Smooth muscle cell of bladder (primary cell): Measurements from ENCODE around the gene RFX1. TPM values are rescaled to one million over a fixed set of nuclear protein-coding genes. Genes with fewer than 3 reads are reported as not detected.

Experiments
- total RNA-seq: library from RNA; depleted of rRNA; stranded (reverse); fragments of >200 nt; gene quantifications from 2 replicates; pipeline ENCODE4 v1.2.3, GENCODE V29; 2014

RFX1 gene
- 1.00 and 2.3 TPM in 2 replicates for total RNA-seq

GRCh38 chr19:14006085-14006765 is at the start of gene RFX1:
Gene RFX1, minus strand, starts transcription at chr19:14006320. Its CDS starts 12,477 bp downstream, at chr19:13993843.

DNA sequence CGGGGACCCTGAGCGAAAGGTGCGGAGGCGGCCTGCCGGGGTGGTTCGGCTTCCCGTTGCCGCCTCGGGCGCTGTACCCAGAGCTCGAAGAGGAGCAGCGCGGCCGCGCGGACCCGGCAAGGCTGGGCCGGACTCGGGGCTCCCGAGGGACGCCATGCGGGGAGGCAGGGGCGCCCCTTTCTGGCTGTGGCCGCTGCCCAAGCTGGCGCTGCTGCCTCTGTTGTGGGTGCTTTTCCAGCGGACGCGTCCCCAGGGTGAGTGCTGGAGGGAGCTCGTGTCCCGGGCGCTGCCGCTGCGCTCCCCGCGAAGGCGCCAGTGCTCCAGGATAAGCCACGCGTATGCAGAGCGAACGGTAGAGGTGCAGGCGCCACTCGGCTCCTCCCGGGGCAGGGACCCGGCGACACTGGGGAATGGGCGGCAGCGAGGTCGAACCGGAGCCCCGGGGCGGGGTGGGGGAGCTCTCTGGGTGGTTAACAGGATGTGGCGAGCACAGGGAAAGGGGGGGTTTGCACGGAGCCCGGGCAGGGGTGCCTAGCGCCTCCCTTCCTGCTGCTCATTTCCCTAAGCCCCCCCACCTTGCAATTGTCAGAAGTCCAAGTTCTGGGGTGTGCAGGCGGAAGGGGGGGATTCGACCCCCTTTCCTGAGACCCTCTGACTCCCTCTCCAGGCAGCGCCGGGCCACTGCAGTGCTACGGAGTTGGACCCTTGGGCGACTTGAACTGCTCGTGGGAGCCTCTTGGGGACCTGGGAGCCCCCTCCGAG is 25.8 kb upstream of the RFX1 start, which contains the start of gene IL27RA:
Gene IL27RA, plus strand, starts transcription at position 44 of the 762 bp plus-strand sequence. Its CDS starts 111 bp downstream, at position 155.

GRCh38 chr19:14027856-14028450 is 21.8 kb upstream of the RFX1 start, which contains the start of gene RLN3:
Gene RLN3, plus strand, starts transcription at chr19:14028148. Its CDS starts 57 bp downstream, at chr19:14028205.

GRCh38 chr19:13952154-13952930 is 53.8 kb downstream of the RFX1 start, which contains the start of gene DCAF15:
Gene DCAF15, plus strand, starts transcription at chr19:13952509. Its CDS starts 4 bp downstream, at chr19:13952513.

GRCh38 chr19:13938301-13939064 is 67.6 kb downstream of the RFX1 start, which contains the start of gene PODNL1:
Gene PODNL1, minus strand, starts transcription at chr19:13938417. Its CDS starts 236 bp downstream, at chr19:13938181.

Other genes with a start within 250 kb of the RFX1 start
- gene MRI1, start 241.8 kb downstream of the RFX1 start, total RNA-seq, result 20.5 and 22.6 TPM in 2 replicates
- 87.8 and 107 TPM in 2 replicates for gene C19orf53, start 231.9 kb downstream of the RFX1 start, total RNA-seq
- 3.4 and 9.3 TPM in 2 replicates for gene ZSWIM4, start 210.9 kb downstream of the RFX1 start, total RNA-seq
- not detected in 2 replicates for gene NANOS3, start 129.2 kb downstream of the RFX1 start, total RNA-seq
- gene BRME1, start 100.2 kb downstream of the RFX1 start, total RNA-seq, result 0.14 and 0.55 TPM in 2 replicates
- 5.0 TPM in 2 replicates for gene CC2D1A, start 100.1 kb downstream of the RFX1 start, total RNA-seq
- gene PODNL1, start 67.9 kb downstream of the RFX1 start, total RNA-seq, result 2.1 and 3.1 TPM in 2 replicates
- gene DCAF15, start 53.8 kb downstream of the RFX1 start, total RNA-seq, result 4.4 and 5.5 TPM in 2 replicates
- gene RLN3, start 21.8 kb upstream of the RFX1 start, total RNA-seq, result not detected in 2 replicates
- 1.7 and 1.8 TPM in 2 replicates for gene IL27RA, start 25.4 kb upstream of the RFX1 start, total RNA-seq
- under 0.01 and 0.28 TPM in 2 replicates for gene PALM3, start 55.8 kb upstream of the RFX1 start, total RNA-seq
- gene MISP3, start 66.5 kb upstream of the RFX1 start, total RNA-seq, result 0.28 TPM in 2 replicates
- not detected in 2 replicates for gene C19orf67, start 79.5 kb upstream of the RFX1 start, total RNA-seq
- gene SAMD1, start 84.4 kb upstream of the RFX1 start, total RNA-seq, result 11.5 and 21.0 TPM in 2 replicates
- gene PRKACA, start 111.4 kb upstream of the RFX1 start, total RNA-seq, result 25.9 and 26.2 TPM in 2 replicates
- 0.65 and 1.1 TPM in 2 replicates for gene ASF1B, start 130.3 kb upstream of the RFX1 start, total RNA-seq
- gene ADGRL1, start 199.8 kb upstream of the RFX1 start, total RNA-seq, result 2.0 and 4.3 TPM in 2 replicates